ENCODE data around the gene OR5H15. TPM values are rescaled to one million over a fixed set of nuclear protein-coding genes. Genes with fewer than 3 reads are reported as not detected.

The OR5H15 gene
- total and polyA plus RNA-seq, 2 of the 13 experiments (the other 11 are each of a cell fraction or from before 2014, with no cell fraction given): not detected

DNA sequence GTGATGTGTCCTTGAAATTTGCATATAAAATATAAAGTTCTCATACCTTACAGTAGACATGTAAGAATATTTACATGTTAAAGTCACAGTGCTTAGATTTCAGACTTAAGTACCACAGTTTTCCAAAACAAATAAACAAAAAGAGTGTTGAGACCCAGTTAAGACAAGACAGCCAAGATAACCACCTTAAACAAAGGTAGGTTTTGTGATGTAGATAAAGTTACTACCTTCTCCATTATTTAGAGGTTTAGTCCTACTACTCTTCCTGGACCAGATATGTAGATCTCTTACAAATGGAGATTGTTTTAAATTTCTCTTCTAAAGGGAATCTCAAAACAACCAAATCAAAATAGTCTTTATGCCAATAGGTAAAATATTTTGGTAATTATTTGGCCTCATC is 15.7 kb downstream of the OR5H15 start (continued):
- TF ChIP-seq, protein P1, sequence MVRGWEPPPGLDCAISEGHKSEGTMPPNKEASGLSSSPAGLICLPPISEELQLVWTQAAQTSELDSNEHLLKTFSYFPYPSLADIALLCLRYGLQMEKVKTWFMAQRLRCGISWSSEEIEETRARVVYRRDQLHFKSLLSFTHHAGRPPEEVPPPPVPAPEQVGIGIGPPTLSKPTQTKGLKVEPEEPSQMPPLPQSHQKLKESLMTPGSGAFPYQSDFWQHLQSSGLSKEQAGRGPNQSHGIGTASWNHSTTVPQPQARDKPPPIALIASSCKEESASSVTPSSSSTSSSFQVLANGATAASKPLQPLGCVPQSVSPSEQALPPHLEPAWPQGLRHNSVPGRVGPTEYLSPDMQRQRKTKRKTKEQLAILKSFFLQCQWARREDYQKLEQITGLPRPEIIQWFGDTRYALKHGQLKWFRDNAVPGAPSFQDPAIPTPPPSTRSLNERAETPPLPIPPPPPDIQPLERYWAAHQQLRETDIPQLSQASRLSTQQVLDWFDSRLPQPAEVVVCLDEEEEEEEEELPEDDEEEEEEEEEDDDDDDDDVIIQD (CRISPR knock-in tag; IDR thresholded peaks at IDR 0.05; ENCODE audit: low read depth): no peak
- TF ChIP-seq SAP130 (CRISPR knock-in tag; IDR thresholded peaks at IDR 0.05; ENCODE audit: low read depth) (no peak), CAMTA2 (CRISPR knock-in tag; IDR thresholded peaks at IDR 0.05; ENCODE audit: borderline replicate concordance) (no peak)
- TF ChIP-seq, protein P2, sequence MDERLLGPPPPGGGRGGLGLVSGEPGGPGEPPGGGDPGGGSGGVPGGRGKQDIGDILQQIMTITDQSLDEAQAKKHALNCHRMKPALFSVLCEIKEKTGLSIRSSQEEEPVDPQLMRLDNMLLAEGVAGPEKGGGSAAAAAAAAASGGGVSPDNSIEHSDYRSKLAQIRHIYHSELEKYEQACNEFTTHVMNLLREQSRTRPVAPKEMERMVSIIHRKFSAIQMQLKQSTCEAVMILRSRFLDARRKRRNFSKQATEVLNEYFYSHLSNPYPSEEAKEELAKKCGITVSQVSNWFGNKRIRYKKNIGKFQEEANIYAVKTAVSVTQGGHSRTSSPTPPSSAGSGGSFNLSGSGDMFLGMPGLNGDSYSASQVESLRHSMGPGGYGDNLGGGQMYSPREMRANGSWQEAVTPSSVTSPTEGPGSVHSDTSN (CRISPR knock-in tag; IDR thresholded peaks at IDR 0.05): no peak

DNA sequence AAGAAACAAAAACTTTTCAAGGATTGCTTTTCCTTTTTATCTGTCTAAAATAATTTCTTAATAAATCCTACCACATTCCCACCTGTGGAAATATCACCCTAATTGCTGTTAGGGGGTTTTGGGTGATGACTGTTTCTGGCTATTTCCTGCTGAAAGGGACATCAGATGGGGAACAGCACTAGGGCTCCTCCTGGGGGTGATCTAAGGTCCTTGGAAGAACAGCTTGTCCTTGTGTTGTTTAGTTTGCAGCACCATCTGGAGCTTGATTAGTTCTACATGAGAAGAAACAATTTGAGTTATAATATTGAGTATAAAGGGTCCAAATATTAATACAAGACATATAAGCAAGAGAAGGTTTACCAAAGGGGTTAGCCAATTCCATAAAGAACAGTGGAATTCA is 18.7 kb downstream of the OR5H15 start:
- no peak overlapping the region for H3K27ac ChIP-seq (ENCODE audit: extremely low read length, insufficient read depth, low read length)
- H4K20me1 ChIP-seq (ENCODE audit: insufficient read depth, low read length): no peaks in the 10 kb centered on the region
- no peak overlapping the region for H3K4me2 ChIP-seq (ENCODE audit: low read depth, low read length)
- in situ Hi-C loops (cut with HindIII; ENCODE audit: extremely low pct_ligation_motif_present, low pct_unique_long_range_greater_than_20kb) (no loop called here), intact Hi-C loops (cut with micrococcal nuclease; ENCODE audit: unreplicated experiment) (loop anchor here (1.0 kb wide), 1 partner anchor 146 kb away; no protein-coding TSS in a partner anchor)
- H3K27me3 ChIP-seq (ENCODE audit: control insufficient read depth in 1 of 2, insufficient read depth in 2 of 2, low read length in 2 of 2): no peaks in the 10 kb centered on the region
- FAIRE-seq (no peak), DNase-seq (ENCODE audit: low spot score) (no peak), ATAC-seq (peak; percentile 62)
- no peaks in the 10 kb centered on the region for H3K79me2 ChIP-seq (ENCODE audit: insufficient read depth, low read length)
- no peak overlapping the region for H3K9ac ChIP-seq (ENCODE audit: insufficient read depth, low read depth, low read length)
- H3K36me3 ChIP-seq (replicated peaks in 1 of 2; ENCODE audit: control insufficient read depth in 1 of 2, insufficient read depth in 2 of 2, low read length in 2 of 2): no peaks in the 10 kb centered on the region
- CTCF ChIA-PET (ENCODE audit: low intra/inter-chr PET ratio, low total read pairs): interaction anchor here (1.0 kb wide), 1 partner anchor 146 kb away, joined by 3 read pairs; no protein-coding TSS in a partner anchor
- H3K4me3 ChIP-seq (replicated peaks in 1 of 3; ENCODE audit: insufficient read depth in 1 of 3, low read depth in 2 of 3, low read length in 3 of 3): no peak overlapping the region
- no peaks in the 10 kb centered on the region for H3K4me1 ChIP-seq (ENCODE audit: insufficient read depth, low read length)
- POLR2A ChIA-PET: no interaction called here
- TF ChIP-seq MZF1 (CRISPR knock-in tag; IDR thresholded peaks at IDR 0.05; ENCODE audit: borderline replicate concordance) (no peak), KLF15 (CRISPR knock-in tag; IDR thresholded peaks at IDR 0.05; ENCODE audit: borderline replicate concordance) (no peak), SRY (CRISPR knock-in tag; IDR thresholded peaks at IDR 0.05) (no peak), SMC3 (IDR thresholded peaks at IDR 0.05; ENCODE audit: low read length) (peak; percentile 4; the same call in 1 of the 2 replicates)
- TF ChIP-seq, protein P3, sequence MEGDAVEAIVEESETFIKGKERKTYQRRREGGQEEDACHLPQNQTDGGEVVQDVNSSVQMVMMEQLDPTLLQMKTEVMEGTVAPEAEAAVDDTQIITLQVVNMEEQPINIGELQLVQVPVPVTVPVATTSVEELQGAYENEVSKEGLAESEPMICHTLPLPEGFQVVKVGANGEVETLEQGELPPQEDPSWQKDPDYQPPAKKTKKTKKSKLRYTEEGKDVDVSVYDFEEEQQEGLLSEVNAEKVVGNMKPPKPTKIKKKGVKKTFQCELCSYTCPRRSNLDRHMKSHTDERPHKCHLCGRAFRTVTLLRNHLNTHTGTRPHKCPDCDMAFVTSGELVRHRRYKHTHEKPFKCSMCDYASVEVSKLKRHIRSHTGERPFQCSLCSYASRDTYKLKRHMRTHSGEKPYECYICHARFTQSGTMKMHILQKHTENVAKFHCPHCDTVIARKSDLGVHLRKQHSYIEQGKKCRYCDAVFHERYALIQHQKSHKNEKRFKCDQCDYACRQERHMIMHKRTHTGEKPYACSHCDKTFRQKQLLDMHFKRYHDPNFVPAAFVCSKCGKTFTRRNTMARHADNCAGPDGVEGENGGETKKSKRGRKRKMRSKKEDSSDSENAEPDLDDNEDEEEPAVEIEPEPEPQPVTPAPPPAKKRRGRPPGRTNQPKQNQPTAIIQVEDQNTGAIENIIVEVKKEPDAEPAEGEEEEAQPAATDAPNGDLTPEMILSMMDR (CRISPR knock-in tag; IDR thresholded peaks at IDR 0.05): peak; percentile 22; the same call in 1 of the 2 replicates
- H2AFZ ChIP-seq (ENCODE audit: low read length): no peak overlapping the region
- H3K9me3 ChIP-seq (ENCODE audit: low read length): no peaks in the 10 kb centered on the region
- BruUV-seq (replicated peaks): no TSS peak
